Astrocyte (in vitro differentiated cells and primary cell): Measurements from ENCODE around the gene NUAK2. TPM values are rescaled to one million over a fixed set of nuclear protein-coding genes. Genes with fewer than 3 reads are reported as not detected.

Experiments used
- DNase-seq: peaks from one replicate; pipeline ENCODE4 v3.0.0-alpha.2; 2010; ENCODE audit warnings: low read depth
- FAIRE-seq: peaks from 2 replicates; lab custom pipeline; 2011; peaks lifted over from hg19 to GRCh38; lab: Jason Lieb, UNC
- H2AFZ ChIP-seq: 2 replicates; pipeline ENCODE4 v1.6.0; 2012; ENCODE audit warnings: low read depth, low read length, inconsistent platforms
- H3K27ac ChIP-seq: 2 replicates; pipeline ENCODE4 v1.5.1; 2011; ENCODE audit warnings: low read depth, low read length, inconsistent platforms
- H3K27me3 ChIP-seq: 2 replicates; pipeline ENCODE4 v1.6.0; 2011; ENCODE audit warnings: low read length, inconsistent platforms; ENCODE audit not compliant: insufficient read depth
- H3K36me3 ChIP-seq: 2 replicates; pipeline ENCODE4 v1.5.1; 2011; ENCODE audit warnings: low read length, inconsistent platforms; ENCODE audit not compliant: insufficient read depth
- H3K4me1 ChIP-seq: 2 replicates; pipeline ENCODE4 v1.5.1; 2011; ENCODE audit warnings: low read length, inconsistent platforms; ENCODE audit not compliant: insufficient read depth
- H3K4me2 ChIP-seq: 2 replicates; pipeline ENCODE4 v1.6.0; 2012; ENCODE audit warnings: low read length, inconsistent platforms
- H3K4me3 ChIP-seq: 2 replicates; pipeline ENCODE4 v1.5.1; 2011; ENCODE audit warnings: low read depth, mild to moderate bottlenecking, low read length, inconsistent platforms; ENCODE audit not compliant: insufficient read depth
- H3K79me2 ChIP-seq: 2 replicates; pipeline ENCODE4 v1.6.0; 2012; ENCODE audit warnings: mild to moderate bottlenecking, low read length, inconsistent platforms; ENCODE audit not compliant: insufficient read depth
- H3K9ac ChIP-seq: 2 replicates; pipeline ENCODE4 v1.6.0; 2012; ENCODE audit warnings: mild to moderate bottlenecking, low read length, inconsistent platforms
- H3K9me3 ChIP-seq: 2 replicates; pipeline ENCODE4 v1.5.1; 2012; ENCODE audit warnings: low read depth, mild to moderate bottlenecking, low read length, inconsistent platforms; ENCODE audit not compliant: insufficient read depth
- H4K20me1 ChIP-seq: 2 replicates; pipeline ENCODE4 v1.6.0; 2012; ENCODE audit warnings: low read length, inconsistent platforms; ENCODE audit not compliant: insufficient read depth
- H3K27ac Mint-ChIP-seq: one replicate; pipeline ENCODE4 v1.8.0; 2021; ENCODE audit warnings: mild to moderate bottlenecking, mixed read lengths; ENCODE audit not compliant: unreplicated experiment
- H3K27me3 Mint-ChIP-seq: one replicate; pipeline ENCODE4 v1.8.0; 2021; ENCODE audit warnings: low read depth, mixed read lengths; ENCODE audit not compliant: unreplicated experiment
- H3K36me3 Mint-ChIP-seq: one replicate; pipeline ENCODE4 v1.8.0; 2021; ENCODE audit warnings: low read depth, mixed read lengths; ENCODE audit not compliant: unreplicated experiment
- H3K4me1 Mint-ChIP-seq: one replicate; pipeline ENCODE4 v1.8.0; 2021; ENCODE audit warnings: low read depth, mixed read lengths; ENCODE audit not compliant: unreplicated experiment
- H3K4me3 Mint-ChIP-seq: one replicate; pipeline ENCODE4 v1.8.0; 2021; ENCODE audit warnings: mild to moderate bottlenecking, moderate library complexity, mixed read lengths; ENCODE audit not compliant: unreplicated experiment
- H3K9me3 Mint-ChIP-seq: one replicate; pipeline ENCODE4 v1.8.0; 2021; ENCODE audit warnings: mild to moderate bottlenecking, mixed read lengths; ENCODE audit not compliant: unreplicated experiment
- CTCF ChIP-seq: IDR thresholded peaks from 2 replicates; pipeline ENCODE4 v1.5.1; 2011; ENCODE audit warnings: low read depth, mild to moderate bottlenecking, inconsistent platforms, low read length, moderate library complexity; ENCODE audit not compliant: insufficient read depth
- EZH2 ChIP-seq: IDR thresholded peaks from 2 replicates; pipeline ENCODE4 v1.6.1; 2012; ENCODE audit warnings: mild to moderate bottlenecking, low read length, inconsistent platforms; ENCODE audit not compliant: insufficient read depth
- total RNA-seq: library from RNA; stranded (reverse); gene quantifications from 2 replicates; pipeline ENCODE4 v1.2.1, GENCODE V29; 2021

Gene NUAK2
- total RNA-seq, 1 donor from 2014 or later, result 49.4 TPM

- peaks cover 7% of the 10 kb centered on the region for H3K27me3 Mint-ChIP-seq
- no peaks in the 10 kb centered on the region for H3K79me2 ChIP-seq
- H3K27ac Mint-ChIP-seq, result peak overlapping the region; percentile 6
- peaks cover 17% of the 10 kb centered on the region for H3K4me1 Mint-ChIP-seq
- DNase-seq (peak; percentile 54), FAIRE-seq (no peak)
- H3K27me3 ChIP-seq, result no peaks in the 10 kb centered on the region
- no peak overlapping the region for H3K27ac ChIP-seq
- H2AFZ ChIP-seq, result no peak overlapping the region
- H3K4me3 Mint-ChIP-seq, result no peak overlapping the region
- H3K9ac ChIP-seq, result no peak overlapping the region
- TF ChIP-seq EZH2 (no peak), CTCF (peak; percentile 98)
- H3K9me3 Mint-ChIP-seq, result no peaks in the 10 kb centered on the region
- H3K9me3 ChIP-seq, result no peaks in the 10 kb centered on the region
- H3K36me3 ChIP-seq, result no peaks in the 10 kb centered on the region
- no peak overlapping the region for H3K4me2 ChIP-seq
- peaks cover 6% of the 10 kb centered on the region for H3K36me3 Mint-ChIP-seq
- H4K20me1 ChIP-seq, result no peaks in the 10 kb centered on the region
- no peak overlapping the region for H3K4me3 ChIP-seq
- H3K4me1 ChIP-seq, result peaks cover 11% of the 10 kb centered on the region
These were observed 65.4 kb downstream of the NUAK2 start for GRCh38 chr1:205255941-205256780.

Other genes with a start within 250 kb of the NUAK2 start
- 4.8 and 4.9 TPM in 2 replicates for gene TMEM81, start 237.3 kb downstream of the NUAK2 start, total RNA-seq
- gene RBBP5, start 199.8 kb downstream of the NUAK2 start, total RNA-seq, result 16.2 and 18.7 TPM in 2 replicates
- 15.2 and 15.4 TPM in 2 replicates for gene DSTYK, start 110.0 kb downstream of the NUAK2 start, total RNA-seq
- 10.6 and 10.8 TPM in 2 replicates for gene TMCC2, start 93.8 kb downstream of the NUAK2 start, total RNA-seq
- gene KLHDC8A, start 35.2 kb upstream of the NUAK2 start, total RNA-seq, result 0.39 and 0.50 TPM in 2 replicates
- gene LEMD1, start 100.3 kb upstream of the NUAK2 start, total RNA-seq, result 2.5 and 3.1 TPM in 2 replicates
- gene BLACAT1, start 134.3 kb upstream of the NUAK2 start, total RNA-seq, result 2.2 and 2.3 TPM in 2 replicates
- 15.7 and 17.8 TPM in 2 replicates for gene CDK18, start 182.9 kb upstream of the NUAK2 start, total RNA-seq